Inflammatory macrophage treated with lipopolysaccharide for 4 hours (primary cell): ENCODE data around the gene NRP1.
"Not testable (repeated sequence)": the region's sequence is repeated elsewhere in the genome, so short reads cannot be mapped to it uniquely, and the experiment has no call there.

Experiments
- DNase-seq: peaks from one replicate; pipeline ENCODE4 v3.0.0-alpha.2; 2020

NRP1 gene

GRCh38 chr10:33141251-33141650 lies 193.2 kb downstream of the NRP1 start:
- DNase-seq: no peak

GRCh38 chr10:33139181-33139646 lies 195.3 kb downstream of the NRP1 start:
- DNase-seq: no peak

GRCh38 chr10:33138686-33139085 lies 195.8 kb downstream of the NRP1 start:
- not testable (repeated sequence) for DNase-seq

- DNase-seq: no peak
These were observed 197.0 kb downstream of the NRP1 start for GRCh38 chr10:33137356-33138005.

GRCh38 chr10:33136781-33137180 lies 197.7 kb downstream of the NRP1 start:
- DNase-seq: no peak

GRCh38 chr10:33136271-33136670 lies 198.2 kb downstream of the NRP1 start:
- no peak for DNase-seq

- peak; percentile 41 for DNase-seq
These were observed 200.3 kb downstream of the NRP1 start for GRCh38 chr10:33134011-33134751.

GRCh38 chr10:33133557-33133956 lies 200.9 kb downstream of the NRP1 start:
- DNase-seq: no peak

GRCh38 chr10:33132626-33133025 lies 201.8 kb downstream of the NRP1 start:
- no peak for DNase-seq

- DNase-seq: no peak
These were observed 204.5 kb downstream of the NRP1 start for GRCh38 chr10:33129996-33130386.

GRCh38 chr10:33129141-33129995 lies 205.1 kb downstream of the NRP1 start:
- DNase-seq: no peak

- no peak for DNase-seq
These were observed 206.8 kb downstream of the NRP1 start for GRCh38 chr10:33127622-33128021.
